ENCODE results near the gene ZC3H11A. TPM values are rescaled to one million over a fixed set of nuclear protein-coding genes. Genes with fewer than 3 reads are reported as not detected.

ZC3H11A gene
- total RNA-seq, 2 experiments from 2014 or later = 67.6 to 73.3 TPM

DNA sequence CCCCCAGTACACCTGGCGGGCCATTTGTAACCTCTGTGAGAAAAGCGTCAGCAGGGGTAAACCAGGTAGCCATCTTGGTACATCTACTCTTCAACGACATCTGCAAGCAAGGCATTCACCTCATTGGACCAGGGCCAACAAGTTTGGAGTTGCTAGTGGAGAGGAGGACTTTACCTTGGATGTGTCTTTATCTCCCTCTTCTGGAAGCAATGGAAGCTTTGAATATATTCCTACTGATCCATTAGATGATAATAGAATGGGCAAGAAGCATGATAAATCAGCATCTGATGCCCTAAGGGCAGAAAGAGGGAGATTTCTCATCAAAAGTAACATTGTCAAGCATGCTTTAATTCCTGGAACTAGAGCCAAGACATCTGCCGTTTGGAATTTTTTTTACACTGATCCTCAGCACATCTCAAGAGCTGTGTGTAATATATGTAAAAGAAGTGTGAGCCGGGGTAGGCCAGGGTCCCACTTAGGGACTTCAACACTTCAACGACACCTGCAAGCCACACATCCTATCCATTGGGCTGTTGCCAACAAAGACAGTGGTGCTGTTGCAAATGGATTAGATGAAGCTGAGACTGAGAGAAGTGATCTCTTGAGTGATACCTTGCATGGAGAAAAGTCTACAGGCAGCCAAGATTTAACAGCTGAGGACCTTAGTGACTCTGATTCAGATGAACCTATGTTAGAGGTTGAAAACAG, 2.7 kb downstream of the ZC3H11A start:
- peak overlapping the region; percentile 94 for H3K4me3 Mint-ChIP-seq
- DNase-seq (peak in 1 of 14 experiments; percentile 29), ATAC-seq (ENCODE audit: poor library complexity) (no peak)
- H3K4me1 ChIP-seq (ENCODE audit: insufficient read depth, low read length) = peaks cover 34% of the 10 kb centered on the region
- ChIA-PET POLR2A (no interaction called here), CTCF (interaction anchor here (0.6 kb wide), 1 partner anchor 599 kb away, joined by 3 read pairs; no protein-coding TSS in a partner anchor)
- H3K27me3 ChIP-seq (ENCODE audit: control insufficient read depth in 1 of 2, insufficient read depth in 2 of 2, low read length in 2 of 2) = no peaks in the 10 kb centered on the region
- peaks cover 60% of the 10 kb centered on the region for H3K36me3 Mint-ChIP-seq (ENCODE audit: low read depth)
- no peaks in the 10 kb centered on the region for H3K27me3 Mint-ChIP-seq
- TF ChIP-seq, protein P1, sequence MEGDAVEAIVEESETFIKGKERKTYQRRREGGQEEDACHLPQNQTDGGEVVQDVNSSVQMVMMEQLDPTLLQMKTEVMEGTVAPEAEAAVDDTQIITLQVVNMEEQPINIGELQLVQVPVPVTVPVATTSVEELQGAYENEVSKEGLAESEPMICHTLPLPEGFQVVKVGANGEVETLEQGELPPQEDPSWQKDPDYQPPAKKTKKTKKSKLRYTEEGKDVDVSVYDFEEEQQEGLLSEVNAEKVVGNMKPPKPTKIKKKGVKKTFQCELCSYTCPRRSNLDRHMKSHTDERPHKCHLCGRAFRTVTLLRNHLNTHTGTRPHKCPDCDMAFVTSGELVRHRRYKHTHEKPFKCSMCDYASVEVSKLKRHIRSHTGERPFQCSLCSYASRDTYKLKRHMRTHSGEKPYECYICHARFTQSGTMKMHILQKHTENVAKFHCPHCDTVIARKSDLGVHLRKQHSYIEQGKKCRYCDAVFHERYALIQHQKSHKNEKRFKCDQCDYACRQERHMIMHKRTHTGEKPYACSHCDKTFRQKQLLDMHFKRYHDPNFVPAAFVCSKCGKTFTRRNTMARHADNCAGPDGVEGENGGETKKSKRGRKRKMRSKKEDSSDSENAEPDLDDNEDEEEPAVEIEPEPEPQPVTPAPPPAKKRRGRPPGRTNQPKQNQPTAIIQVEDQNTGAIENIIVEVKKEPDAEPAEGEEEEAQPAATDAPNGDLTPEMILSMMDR (IDR thresholded peaks at IDR 0.05) = no peak
- no peak overlapping the region for H3K4me3 ChIP-seq (ENCODE audit: low read length)
- no peaks in the 10 kb centered on the region for H3K9me3 Mint-ChIP-seq
- H3K9me3 ChIP-seq (ENCODE audit: control insufficient read depth in 1 of 2, insufficient read depth in 1 of 2, low read length in 2 of 2) = no peaks in the 10 kb centered on the region
- H3K27ac ChIP-seq (ENCODE audit: low read depth in 1 of 2, low read length in 2 of 2) = no peak overlapping the region
- peaks cover 32% of the 10 kb centered on the region for H3K36me3 ChIP-seq (ENCODE audit: insufficient read depth, low read length)
- H3K4me1 Mint-ChIP-seq (ENCODE audit: low read depth) = peaks cover 78% of the 10 kb centered on the region
- intact Hi-C loops (cut with DNase I, micrococcal nuclease) = loop anchor here (2.0 to 10.0 kb wide), 5 partner anchors 33 to 1453 kb away; partner anchors contain the start of genes LAX1 (in 1 of the 2), PPP1R12B (in 1 of the 2), RBBP5 (in 1 of the 2) and UBE2T (in 1 of the 2)
- peak overlapping the region; percentile 86 for H3K27ac Mint-ChIP-seq

DNA sequence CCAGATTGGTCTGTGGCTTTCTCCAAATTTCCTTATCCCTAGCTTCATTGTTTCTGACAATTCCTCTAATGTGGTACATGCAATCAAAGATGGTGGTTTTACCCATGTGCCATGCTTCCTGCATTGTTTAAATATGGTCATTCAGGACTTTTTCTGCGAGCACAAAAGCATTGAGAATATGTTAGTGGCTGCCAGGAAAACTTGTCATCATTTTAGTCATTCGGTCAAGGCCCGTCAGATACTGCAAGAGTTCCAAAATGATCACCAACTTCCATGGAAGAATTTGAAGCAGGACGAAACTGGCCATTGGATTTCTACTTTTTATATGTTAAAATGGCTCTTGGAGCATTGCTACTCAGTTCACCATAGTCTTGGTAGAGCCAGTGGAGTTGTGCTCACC, 3.7 kb downstream of the ZC3H11A start:
- intact Hi-C loops (cut with DNase I, micrococcal nuclease) = loop anchor here (5.0 to 10.0 kb wide), 4 partner anchors 54 to 1454 kb away; partner anchors contain the start of genes PPP1R12B (in 1 of the 2), RBBP5 (in 1 of the 2) and UBE2T (in 1 of the 2)
- H3K27ac Mint-ChIP-seq = peak overlapping the region; percentile 72
- H3K27ac ChIP-seq (ENCODE audit: low read depth in 1 of 2, low read length in 2 of 2) = no peak overlapping the region
- H3K4me3 ChIP-seq (ENCODE audit: low read length) = no peak overlapping the region
- no peaks in the 10 kb centered on the region for H3K27me3 ChIP-seq (ENCODE audit: control insufficient read depth in 1 of 2, insufficient read depth in 2 of 2, low read length in 2 of 2)
- H3K4me3 Mint-ChIP-seq = peak overlapping the region; percentile 57
- H3K4me1 Mint-ChIP-seq (ENCODE audit: low read depth) = peaks cover 87% of the 10 kb centered on the region
- H3K27me3 Mint-ChIP-seq = no peaks in the 10 kb centered on the region
- H3K36me3 ChIP-seq (ENCODE audit: insufficient read depth, low read length) = peaks cover 42% of the 10 kb centered on the region
- H3K9me3 ChIP-seq (ENCODE audit: control insufficient read depth in 1 of 2, insufficient read depth in 1 of 2, low read length in 2 of 2) = no peaks in the 10 kb centered on the region
- H3K36me3 Mint-ChIP-seq (ENCODE audit: low read depth) = peaks cover 71% of the 10 kb centered on the region
- DNase-seq = no peak
- peaks cover 40% of the 10 kb centered on the region for H3K4me1 ChIP-seq (ENCODE audit: insufficient read depth, low read length)
- ATAC-seq (ENCODE audit: poor library complexity) = no peak
- no peaks in the 10 kb centered on the region for H3K9me3 Mint-ChIP-seq
- TF ChIP-seq, protein P1 (IDR thresholded peaks at IDR 0.05) = no peak
- POLR2A ChIA-PET = no interaction called here
- CTCF ChIA-PET = no interaction called here

DNA sequence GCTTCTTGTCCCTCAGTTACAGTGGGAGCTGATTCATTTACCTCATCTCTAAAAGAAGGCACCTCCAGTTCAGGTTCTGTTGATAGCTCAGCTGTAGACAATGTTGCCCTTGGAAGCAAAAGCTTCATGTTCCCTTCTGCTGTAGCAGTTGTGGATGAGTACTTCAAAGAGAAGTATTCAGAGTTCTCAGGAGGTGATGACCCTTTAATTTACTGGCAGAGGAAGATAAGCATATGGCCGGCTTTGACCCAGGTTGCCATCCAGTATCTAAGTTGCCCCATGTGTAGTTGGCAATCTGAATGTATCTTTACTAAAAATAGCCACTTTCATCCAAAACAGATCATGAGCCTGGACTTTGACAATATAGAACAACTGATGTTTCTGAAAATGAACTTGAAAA, 4.5 kb downstream of the ZC3H11A start:
- TF ChIP-seq, protein P1 (IDR thresholded peaks at IDR 0.05) = no peak
- H3K27me3 ChIP-seq (ENCODE audit: control insufficient read depth in 1 of 2, insufficient read depth in 2 of 2, low read length in 2 of 2) = no peaks in the 10 kb centered on the region
- H3K4me1 ChIP-seq (ENCODE audit: insufficient read depth, low read length) = peaks cover 36% of the 10 kb centered on the region
- ATAC-seq (ENCODE audit: poor library complexity) (no peak), DNase-seq (no peak)
- CTCF ChIA-PET = interaction anchor here (0.9 to 1.1 kb wide), 2 partner anchors 28 to 61 kb away, joined by 3 read pairs; no protein-coding TSS in a partner anchor
- intact Hi-C loops (cut with DNase I, micrococcal nuclease) = loop anchor here (5.0 to 10.0 kb wide), 4 partner anchors 55 to 1455 kb away; partner anchors contain the start of genes PPP1R12B (in 1 of the 2), RBBP5 (in 1 of the 2) and UBE2T (in 1 of the 2)
- no peaks in the 10 kb centered on the region for H3K9me3 ChIP-seq (ENCODE audit: control insufficient read depth in 1 of 2, insufficient read depth in 1 of 2, low read length in 2 of 2)
- peak overlapping the region; percentile 57 for H3K4me3 Mint-ChIP-seq
- peaks cover 88% of the 10 kb centered on the region for H3K4me1 Mint-ChIP-seq (ENCODE audit: low read depth)
- no peak overlapping the region for H3K27ac ChIP-seq (ENCODE audit: low read depth in 1 of 2, low read length in 2 of 2)
- no peaks in the 10 kb centered on the region for H3K27me3 Mint-ChIP-seq
- H3K4me3 ChIP-seq (ENCODE audit: low read length) = no peak overlapping the region
- peaks cover 79% of the 10 kb centered on the region for H3K36me3 Mint-ChIP-seq (ENCODE audit: low read depth)
- POLR2A ChIA-PET = no interaction called here
- H3K27ac Mint-ChIP-seq = peak overlapping the region; percentile 72
- H3K9me3 Mint-ChIP-seq = no peaks in the 10 kb centered on the region
- H3K36me3 ChIP-seq (ENCODE audit: insufficient read depth, low read length) = peaks cover 45% of the 10 kb centered on the region

All from CD4-positive, alpha-beta T cell (primary cell).